Lower leg skin (tissue), 3 donors: ENCODE data around the gene ITGA2.

Experiments
- POLR2A ChIP-seq, 2 donors: fragments of 450-650 bp; IDR thresholded peaks; one replicate each; pipeline ENCODE4 v1.6.1; 2016 to 2017; ENCODE audit warnings: antibody characterized with exemption in 2 of 2, mild to moderate bottlenecking in 1 of 2, moderate library complexity in 1 of 2
- TF ChIP-seq, protein P1 (sequence below), 3 donors: fragments of 450-650 bp; IDR thresholded peaks; one replicate each; pipeline ENCODE4 v1.5.1; 2016; ENCODE audit warnings: antibody characterized with exemption in 3 of 3, mild to moderate bottlenecking in 3 of 3, moderate library complexity in 2 of 3

- TF ChIP-seq, protein P1, sequence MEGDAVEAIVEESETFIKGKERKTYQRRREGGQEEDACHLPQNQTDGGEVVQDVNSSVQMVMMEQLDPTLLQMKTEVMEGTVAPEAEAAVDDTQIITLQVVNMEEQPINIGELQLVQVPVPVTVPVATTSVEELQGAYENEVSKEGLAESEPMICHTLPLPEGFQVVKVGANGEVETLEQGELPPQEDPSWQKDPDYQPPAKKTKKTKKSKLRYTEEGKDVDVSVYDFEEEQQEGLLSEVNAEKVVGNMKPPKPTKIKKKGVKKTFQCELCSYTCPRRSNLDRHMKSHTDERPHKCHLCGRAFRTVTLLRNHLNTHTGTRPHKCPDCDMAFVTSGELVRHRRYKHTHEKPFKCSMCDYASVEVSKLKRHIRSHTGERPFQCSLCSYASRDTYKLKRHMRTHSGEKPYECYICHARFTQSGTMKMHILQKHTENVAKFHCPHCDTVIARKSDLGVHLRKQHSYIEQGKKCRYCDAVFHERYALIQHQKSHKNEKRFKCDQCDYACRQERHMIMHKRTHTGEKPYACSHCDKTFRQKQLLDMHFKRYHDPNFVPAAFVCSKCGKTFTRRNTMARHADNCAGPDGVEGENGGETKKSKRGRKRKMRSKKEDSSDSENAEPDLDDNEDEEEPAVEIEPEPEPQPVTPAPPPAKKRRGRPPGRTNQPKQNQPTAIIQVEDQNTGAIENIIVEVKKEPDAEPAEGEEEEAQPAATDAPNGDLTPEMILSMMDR (IDR thresholded peaks at IDR 0.05), result no peak
- TF ChIP-seq POLR2A (IDR thresholded peaks at IDR 0.05), result no peak
Observed at GRCh38 chr5:52997424-52997823, 8.3 kb downstream of the ITGA2 start.
